AG04450 (cell line): ENCODE measurements around the gene GPNMB. TPM values are rescaled to one million over a fixed set of nuclear protein-coding genes. Genes with fewer than 3 reads are reported as not detected.

Experiments
- CTCF ChIA-PET: fragments of 300-600, 350-600 bp; formaldehyde crosslinking; extraction: SDS; loops from one replicate; lab custom pipeline; 2022; ENCODE audit warnings: antibody characterized with exemption, inconsistent platforms; lab: Charles Lee
- POLR2A ChIA-PET: fragments of 350-600 bp; formaldehyde crosslinking; extraction: SDS; loops from one replicate; lab custom pipeline; 2021; ENCODE audit warnings: antibody characterized with exemption, inconsistent platforms; lab: Yijun Ruan, JAX
- DNase-seq: peaks from one replicate; pipeline ENCODE4 v3.0.0-alpha.2; 2011; ENCODE audit warnings: low read depth, low spot score
- H3K27ac ChIP-seq: one replicate; pipeline ENCODE4 v1.5.1; 2012; ENCODE audit warnings: low read depth, low read length, control low read depth
- H3K27me3 ChIP-seq: one replicate; pipeline ENCODE4 v1.6.0; 2012; ENCODE audit warnings: low read length; ENCODE audit not compliant: control insufficient read depth, insufficient read depth
- H3K4me3 ChIP-seq: 2 replicates; pipeline ENCODE4 v1.5.1; 2011; ENCODE audit warnings: mild to moderate bottlenecking, low read depth, low read length, control low read depth
- H3K9me3 ChIP-seq: 2 replicates; pipeline ENCODE4 v1.5.1; 2012; ENCODE audit warnings: low read length; ENCODE audit not compliant: control insufficient read depth, insufficient read depth
- CTCF ChIP-seq: IDR thresholded peaks from 2 replicates; pipeline ENCODE4 v1.5.1; 2011; ENCODE audit warnings: low read depth, low read length, control low read depth, inconsistent platforms
- polyA plus RNA-seq: library from polyadenylated mRNA; depleted of rRNA; stranded (reverse); fragments of >200 nt; gene quantifications from 2 replicates; pipeline ENCODE4 v1.2.3, GENCODE V29; 2011

Gene GPNMB
- polyA plus RNA-seq, 1 experiment = 6.8 TPM

GRCh38 chr7:23205909-23206767 is 40.4 kb upstream of the GPNMB start:
- no peak for TF ChIP-seq CTCF
- Histone ChIP-seq H3K27me3 (no peaks in the 10 kb centered on the region), H3K27ac (no peak overlapping the region), H3K4me3 (no peak overlapping the region), H3K9me3 (peaks cover 4% of the 10 kb centered on the region; the same call in 1 of the 2 replicates)
- ChIA-PET CTCF (interaction anchor here (1.4 kb wide), 1 partner anchor 56 kb away, joined by 3 read pairs; no protein-coding TSS in a partner anchor), POLR2A (interaction anchor here (0.7 kb wide), 1 partner anchor 924 kb away, joined by 3 read pairs; no protein-coding TSS in a partner anchor)
- no peak for DNase-seq

GRCh38 chr7:23207021-23207420 is 39.6 kb upstream of the GPNMB start:
- CTCF ChIA-PET = interaction anchor here (0.7 kb wide), 1 partner anchor 22 kb away, joined by 3 read pairs; no protein-coding TSS in a partner anchor

GRCh38 chr7:23207884-23208283 is 38.7 kb upstream of the GPNMB start:
- POLR2A ChIA-PET = no interaction called here
- CTCF ChIA-PET = no interaction called here
- no peak for DNase-seq
- Histone ChIP-seq H3K27ac (no peak overlapping the region), H3K9me3 (peaks cover 4% of the 10 kb centered on the region; the same call in 1 of the 2 replicates), H3K27me3 (no peaks in the 10 kb centered on the region), H3K4me3 (no peak overlapping the region)
- TF ChIP-seq CTCF = no peak

More at GRCh38 chr7:23207021-23207420, 39.6 kb upstream of the GPNMB start:
- H3K27me3 ChIP-seq = no peaks in the 10 kb centered on the region
- peaks cover 4% of the 10 kb centered on the region; the same call in 1 of the 2 replicates for H3K9me3 ChIP-seq
- POLR2A ChIA-PET = interaction anchor here (0.7 kb wide), 1 partner anchor 925 kb away, joined by 3 read pairs; no protein-coding TSS in a partner anchor
- no peak overlapping the region for H3K4me3 ChIP-seq
- no peak for TF ChIP-seq CTCF
- no peak overlapping the region for H3K27ac ChIP-seq
- no peak for DNase-seq

DNA sequence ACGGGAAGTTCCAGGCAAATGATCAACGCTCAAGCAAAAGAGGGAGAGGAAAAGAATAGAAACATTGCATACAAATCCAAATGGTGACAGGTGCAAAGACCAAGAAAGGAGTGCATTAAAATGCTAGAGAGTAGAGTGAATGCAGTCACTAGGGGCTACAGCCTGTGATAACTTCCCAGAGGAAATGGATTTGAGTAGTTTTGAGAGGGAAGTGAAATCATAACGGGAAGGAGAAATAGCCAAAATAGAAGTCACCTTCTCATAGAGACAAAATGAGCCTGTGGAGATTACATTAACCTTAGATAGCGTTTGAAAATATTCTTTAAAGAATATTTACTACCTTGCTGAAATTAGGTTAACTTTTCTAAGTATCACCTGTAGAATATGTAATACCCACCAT is 38.3 kb upstream of the GPNMB start:
- Histone ChIP-seq H3K9me3 (peaks cover 4% of the 10 kb centered on the region; the same call in 1 of the 2 replicates), H3K27me3 (no peaks in the 10 kb centered on the region), H3K27ac (no peak overlapping the region), H3K4me3 (no peak overlapping the region)
- no peak for TF ChIP-seq CTCF
- POLR2A ChIA-PET = no interaction called here
- DNase-seq = no peak
- CTCF ChIA-PET = no interaction called here

DNA sequence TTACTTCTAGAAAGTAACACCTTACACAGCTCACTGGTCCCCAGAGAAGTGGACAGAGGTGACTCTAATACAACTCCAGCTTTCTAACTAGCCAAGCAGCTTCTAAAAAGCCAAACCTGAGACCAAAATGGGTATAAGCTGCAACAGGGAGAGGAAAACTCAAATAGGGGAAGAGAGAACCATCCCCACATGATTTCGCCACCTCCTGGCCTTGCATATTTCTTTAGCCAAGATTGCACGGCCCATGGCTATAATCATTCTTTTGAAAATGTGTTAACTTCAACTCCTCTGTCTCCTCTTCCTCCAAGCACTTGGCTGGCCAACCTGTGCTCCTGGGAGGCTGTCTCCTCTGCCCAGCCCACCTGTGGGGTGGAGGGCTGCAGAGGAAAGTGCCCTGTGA is 36.1 kb upstream of the GPNMB start:
- TF ChIP-seq CTCF = no peak
- no peak for DNase-seq
- Histone ChIP-seq H3K27ac (no peak overlapping the region), H3K27me3 (peaks cover 2% of the 10 kb centered on the region), H3K4me3 (no peak overlapping the region), H3K9me3 (peaks cover 4% of the 10 kb centered on the region; the same call in 1 of the 2 replicates)
- POLR2A ChIA-PET = no interaction called here
- CTCF ChIA-PET = interaction anchor here (0.5 kb wide), 1 partner anchor 52 kb away, joined by 3 read pairs; no protein-coding TSS in a partner anchor
